ENCODE data around the gene BICD1.

- TF ChIP-seq, protein P1, sequence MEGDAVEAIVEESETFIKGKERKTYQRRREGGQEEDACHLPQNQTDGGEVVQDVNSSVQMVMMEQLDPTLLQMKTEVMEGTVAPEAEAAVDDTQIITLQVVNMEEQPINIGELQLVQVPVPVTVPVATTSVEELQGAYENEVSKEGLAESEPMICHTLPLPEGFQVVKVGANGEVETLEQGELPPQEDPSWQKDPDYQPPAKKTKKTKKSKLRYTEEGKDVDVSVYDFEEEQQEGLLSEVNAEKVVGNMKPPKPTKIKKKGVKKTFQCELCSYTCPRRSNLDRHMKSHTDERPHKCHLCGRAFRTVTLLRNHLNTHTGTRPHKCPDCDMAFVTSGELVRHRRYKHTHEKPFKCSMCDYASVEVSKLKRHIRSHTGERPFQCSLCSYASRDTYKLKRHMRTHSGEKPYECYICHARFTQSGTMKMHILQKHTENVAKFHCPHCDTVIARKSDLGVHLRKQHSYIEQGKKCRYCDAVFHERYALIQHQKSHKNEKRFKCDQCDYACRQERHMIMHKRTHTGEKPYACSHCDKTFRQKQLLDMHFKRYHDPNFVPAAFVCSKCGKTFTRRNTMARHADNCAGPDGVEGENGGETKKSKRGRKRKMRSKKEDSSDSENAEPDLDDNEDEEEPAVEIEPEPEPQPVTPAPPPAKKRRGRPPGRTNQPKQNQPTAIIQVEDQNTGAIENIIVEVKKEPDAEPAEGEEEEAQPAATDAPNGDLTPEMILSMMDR (conservative IDR thresholded peaks at IDR 0.05), result no peak
- TF ChIP-seq EZH2 (IDR thresholded peaks at IDR 0.05; ENCODE audit: low read depth), result no peak
Measured at GRCh38 chr12:32398816-32399369, 292.2 kb downstream of the BICD1 start.

Measured in PC-9 (cell line).